HG03045 (cell line): Measurements from ENCODE around the gene BZW1.

Experiments
- ATAC-seq: cut with Tn5 transposase; IDR thresholded peaks from one replicate; pipeline ENCODE4 v1.9.1; 2021; ENCODE audit warnings: mild to moderate bottlenecking, moderate library complexity; ENCODE audit not compliant: unreplicated experiment

Gene BZW1

DNA sequence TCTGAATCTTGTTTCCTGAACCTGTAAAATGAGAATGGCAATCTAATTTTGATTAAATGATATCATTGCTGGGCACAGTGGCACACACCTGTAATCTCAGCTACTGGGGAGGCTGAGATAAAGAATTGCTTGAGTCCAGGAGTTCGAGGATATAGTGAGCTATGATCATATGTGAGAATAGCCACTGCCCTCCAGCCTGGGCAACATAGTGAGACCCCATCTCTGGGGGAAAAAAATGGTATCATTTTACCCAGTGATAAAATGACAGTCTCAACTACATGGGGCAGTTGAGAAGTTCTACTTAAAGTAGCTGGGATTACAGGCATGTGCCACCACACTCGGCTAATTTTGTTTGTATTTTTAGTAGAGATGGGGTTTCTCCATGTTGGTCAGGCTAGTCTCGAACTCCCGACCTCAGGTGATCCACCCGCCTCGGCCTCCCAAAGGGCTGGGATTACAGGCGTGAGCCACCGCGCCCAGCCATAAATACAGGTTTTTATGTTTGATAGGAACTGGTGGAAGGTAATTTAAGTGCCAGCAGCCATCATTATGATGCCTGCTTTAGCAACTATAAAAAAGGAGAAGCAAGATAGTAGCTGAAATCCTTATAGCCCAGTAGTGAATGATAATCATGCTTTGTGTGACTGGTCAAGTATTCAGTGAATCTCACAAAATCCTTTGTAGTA is 17.0 kb downstream of the BZW1 start:
- no peak for ATAC-seq

DNA sequence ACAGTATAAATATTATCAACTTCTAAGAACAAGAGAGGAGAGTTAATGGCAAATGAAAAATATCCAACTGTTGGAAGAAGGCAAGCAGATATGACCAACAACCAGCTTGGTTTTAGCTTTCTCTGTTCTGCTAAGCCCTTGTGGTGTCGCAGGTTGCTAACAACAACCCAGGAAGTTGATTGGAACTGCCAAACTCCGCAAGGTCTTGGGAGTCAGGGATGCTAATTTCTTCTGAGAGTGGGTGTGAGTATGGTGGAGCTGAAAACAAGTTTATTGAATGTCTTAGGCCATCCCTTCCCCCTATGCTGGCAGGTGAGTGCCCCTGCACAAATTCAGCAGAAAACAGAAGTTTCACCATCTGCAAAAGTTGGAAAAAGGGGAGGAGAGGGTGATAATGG is 17.5 kb downstream of the BZW1 start:
- ATAC-seq: no peak

DNA sequence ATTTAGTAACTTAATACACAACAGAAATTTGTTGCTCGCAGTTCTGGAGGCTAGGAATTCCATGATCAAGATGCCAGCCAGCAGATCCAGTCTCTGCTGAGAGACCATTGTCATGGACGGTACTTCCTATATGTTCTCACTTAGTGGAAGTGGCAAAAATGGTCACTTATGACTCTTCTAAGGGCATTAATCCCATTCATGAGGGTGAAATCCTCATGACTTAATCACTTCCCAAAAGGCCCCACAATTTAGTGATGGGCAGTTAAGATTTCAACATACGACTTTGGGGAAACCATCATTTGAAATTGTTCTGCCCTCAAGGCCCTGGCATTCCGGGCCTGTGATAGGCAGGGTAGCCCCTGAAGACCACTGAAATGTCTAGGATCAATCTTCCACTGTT is 23.0 kb downstream of the BZW1 start:
- no peak for ATAC-seq

DNA sequence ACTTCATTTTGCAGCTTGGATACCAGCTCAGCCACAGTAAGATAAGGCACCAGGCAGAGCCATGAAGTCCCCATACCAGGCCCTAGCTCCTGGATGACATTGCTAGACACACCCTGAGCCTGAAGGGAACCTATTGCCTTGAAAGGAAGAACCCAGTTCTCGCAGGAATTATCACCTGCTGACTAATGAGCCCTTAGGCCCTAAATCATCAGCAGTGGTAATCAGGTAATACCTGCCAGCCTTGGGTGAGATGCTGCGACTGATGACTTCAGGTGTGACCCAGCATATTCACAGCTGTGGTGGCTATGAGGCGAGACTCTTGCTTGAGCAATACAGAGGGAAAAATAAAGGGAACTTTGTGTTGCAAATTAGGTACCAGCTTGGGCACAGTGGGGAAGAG is 27.8 kb downstream of the BZW1 start:
- no peak for ATAC-seq

DNA sequence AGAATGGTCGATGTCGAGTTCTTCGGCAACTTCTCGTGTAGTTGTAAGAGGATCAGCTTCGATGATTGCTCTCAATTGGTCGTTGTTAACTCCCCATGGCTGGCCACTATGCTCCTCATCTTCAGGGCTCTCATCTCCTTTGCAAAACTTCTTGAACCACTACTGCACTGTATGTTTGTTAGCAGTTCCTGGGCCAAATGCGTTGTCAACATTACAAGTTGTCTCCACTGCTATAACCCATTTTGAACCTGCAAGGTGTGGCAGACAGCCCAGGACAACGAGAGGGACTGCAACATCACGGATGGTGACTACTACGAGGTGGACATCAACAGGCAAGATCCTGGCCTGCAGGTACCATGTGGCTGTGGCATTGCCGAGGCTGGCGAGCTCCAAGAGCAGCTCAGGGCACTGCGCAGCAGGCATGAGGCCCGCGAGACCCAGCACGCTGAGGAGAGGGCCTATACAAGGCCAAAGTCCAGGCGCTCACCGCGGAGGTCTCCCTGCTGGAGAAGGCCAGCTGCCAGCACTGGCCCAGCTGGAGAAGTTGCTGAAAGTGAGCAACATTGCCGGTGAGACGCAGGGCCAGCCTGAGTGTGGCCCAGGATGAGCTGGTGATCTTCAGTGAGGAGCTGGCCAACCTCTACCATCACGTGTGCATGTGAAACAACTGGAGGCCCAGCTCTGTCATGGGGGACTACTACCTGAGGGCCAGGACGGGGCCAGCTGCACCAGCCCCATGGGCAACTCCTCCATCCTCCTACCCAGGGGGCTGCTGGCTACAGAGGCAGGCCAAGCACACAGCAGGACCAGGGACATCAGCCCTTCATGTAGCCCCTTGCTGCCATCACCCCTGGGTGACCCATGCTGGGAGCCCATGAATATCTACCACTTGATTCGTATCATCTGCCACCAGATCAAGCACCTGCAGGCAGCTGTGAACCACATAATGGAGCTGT is 32.6 kb downstream of the BZW1 start:
- ATAC-seq: no peak

DNA sequence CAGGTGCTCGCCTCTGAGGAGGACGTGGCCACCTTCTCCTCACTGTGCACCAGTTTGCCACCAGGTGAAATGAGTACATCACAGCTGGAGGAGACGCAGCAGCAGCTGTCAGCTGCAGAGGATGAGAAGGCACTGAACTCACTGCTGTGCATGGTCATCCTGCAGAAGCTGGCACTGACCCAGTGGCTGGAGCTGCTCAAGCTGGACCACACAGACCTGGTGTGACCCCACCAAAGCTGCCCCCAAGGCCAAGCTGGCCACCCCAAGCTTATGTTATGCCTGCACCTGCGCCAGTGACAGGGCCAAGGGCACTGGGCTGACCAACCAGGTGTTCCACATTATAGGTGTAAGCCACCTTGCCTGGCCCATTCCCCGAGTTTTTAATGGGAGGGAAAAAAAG is 33.5 kb downstream of the BZW1 start:
- no peak for ATAC-seq

DNA sequence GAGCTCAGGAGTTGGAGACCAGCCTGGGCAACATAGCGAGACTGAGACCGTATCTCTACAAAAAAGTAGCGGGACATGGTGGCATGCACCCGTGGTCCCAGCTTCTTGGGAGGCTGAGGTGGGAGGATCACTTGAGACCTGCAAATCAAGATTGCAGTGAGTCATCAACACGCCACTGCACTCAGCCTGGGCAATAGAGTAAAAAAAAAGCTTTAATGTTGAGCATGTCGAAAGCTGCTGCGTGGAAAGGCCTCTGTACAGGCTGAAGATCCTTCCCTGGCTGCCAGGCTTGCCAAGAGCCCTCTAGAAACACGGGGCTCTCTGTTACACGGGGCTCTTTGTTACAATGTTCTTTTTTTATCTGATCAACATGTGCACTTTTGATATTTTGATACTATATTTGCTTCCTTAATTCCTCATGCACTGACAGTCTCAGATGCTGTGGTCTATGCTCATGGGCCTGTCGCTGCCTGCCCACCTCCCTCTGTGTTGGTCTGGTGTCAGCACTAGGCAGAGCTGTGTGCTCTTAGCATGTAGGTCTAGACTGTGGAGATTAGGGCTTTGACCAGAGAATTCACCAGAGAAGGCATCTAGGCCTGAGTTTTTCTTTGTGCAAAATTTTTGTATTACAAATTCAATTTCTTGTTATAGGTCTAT is 34.1 kb downstream of the BZW1 start:
- ATAC-seq: no peak

DNA sequence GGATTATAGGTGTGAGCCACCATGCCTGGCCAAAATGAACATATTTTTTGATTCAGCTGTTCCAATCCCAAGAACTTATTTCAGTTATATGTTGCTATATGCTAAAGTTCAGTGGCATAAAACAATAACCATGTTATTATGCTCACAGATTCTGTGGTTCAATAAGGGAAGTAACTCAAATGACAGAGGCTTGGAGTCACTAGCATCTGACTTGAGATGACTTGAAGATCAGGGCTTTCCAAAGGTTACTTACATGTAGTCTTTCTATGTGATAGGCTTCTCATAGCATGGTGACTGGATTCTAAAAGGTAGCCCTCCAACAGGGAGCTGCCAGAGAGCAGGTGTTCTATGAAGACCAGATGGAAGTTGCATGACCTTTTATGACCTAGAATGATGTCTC is 35.6 kb downstream of the BZW1 start:
- no peak for ATAC-seq

DNA sequence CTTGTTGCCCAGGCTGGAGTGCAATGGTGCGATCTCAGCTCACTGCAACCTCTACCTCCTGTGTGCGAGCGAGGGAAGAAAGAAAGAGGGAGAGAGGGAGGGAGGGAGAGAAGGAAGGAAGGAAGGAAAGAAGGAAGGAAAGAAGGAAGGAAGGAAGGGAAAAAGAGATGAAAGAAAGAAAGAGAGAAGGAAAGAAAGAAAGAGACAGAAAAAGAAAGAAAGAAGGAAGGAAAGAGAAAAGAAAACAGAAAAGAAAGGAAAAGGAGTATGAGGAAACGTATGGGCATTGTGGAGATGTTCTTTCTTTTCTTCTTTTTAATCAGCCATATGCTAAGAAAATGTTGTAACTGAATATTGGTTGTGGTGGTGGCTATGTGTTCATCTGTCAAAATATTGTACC is 36.2 kb downstream of the BZW1 start:
- ATAC-seq: no peak

DNA sequence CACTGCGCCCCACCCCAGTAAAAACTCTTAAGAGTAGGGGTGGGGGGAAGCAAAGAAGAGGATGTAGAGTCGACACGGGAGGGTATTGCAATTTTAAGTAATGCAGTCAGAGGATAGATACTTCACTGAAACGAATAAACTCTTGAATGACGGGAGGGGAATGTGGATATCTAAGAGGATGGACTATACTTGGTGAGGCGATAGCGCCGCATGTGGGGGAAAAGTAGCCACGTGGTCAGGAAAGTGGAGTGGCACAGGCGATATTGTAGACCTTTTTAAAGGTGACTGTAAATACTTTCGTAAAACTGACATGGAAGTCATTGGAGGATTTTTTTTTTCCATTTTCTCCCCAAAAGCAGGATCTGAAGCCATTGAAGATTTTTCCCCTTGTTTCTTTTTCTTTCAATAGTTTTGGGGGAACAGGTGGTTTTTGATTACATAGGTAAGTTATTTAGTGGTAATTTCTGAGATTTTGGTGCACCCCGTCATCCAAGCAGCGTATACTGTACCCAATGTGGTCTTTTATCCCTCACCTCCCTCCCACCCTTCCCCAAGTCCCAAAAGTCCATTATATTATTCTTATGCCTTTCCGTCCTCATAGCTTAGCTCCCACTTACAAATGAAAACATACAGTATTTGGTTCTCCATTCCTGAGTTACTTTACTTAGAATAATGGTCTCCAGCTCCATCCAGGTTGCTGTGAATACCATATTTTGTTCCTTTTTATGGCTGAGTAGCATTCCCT is 39.0 kb downstream of the BZW1 start:
- no peak for ATAC-seq

DNA sequence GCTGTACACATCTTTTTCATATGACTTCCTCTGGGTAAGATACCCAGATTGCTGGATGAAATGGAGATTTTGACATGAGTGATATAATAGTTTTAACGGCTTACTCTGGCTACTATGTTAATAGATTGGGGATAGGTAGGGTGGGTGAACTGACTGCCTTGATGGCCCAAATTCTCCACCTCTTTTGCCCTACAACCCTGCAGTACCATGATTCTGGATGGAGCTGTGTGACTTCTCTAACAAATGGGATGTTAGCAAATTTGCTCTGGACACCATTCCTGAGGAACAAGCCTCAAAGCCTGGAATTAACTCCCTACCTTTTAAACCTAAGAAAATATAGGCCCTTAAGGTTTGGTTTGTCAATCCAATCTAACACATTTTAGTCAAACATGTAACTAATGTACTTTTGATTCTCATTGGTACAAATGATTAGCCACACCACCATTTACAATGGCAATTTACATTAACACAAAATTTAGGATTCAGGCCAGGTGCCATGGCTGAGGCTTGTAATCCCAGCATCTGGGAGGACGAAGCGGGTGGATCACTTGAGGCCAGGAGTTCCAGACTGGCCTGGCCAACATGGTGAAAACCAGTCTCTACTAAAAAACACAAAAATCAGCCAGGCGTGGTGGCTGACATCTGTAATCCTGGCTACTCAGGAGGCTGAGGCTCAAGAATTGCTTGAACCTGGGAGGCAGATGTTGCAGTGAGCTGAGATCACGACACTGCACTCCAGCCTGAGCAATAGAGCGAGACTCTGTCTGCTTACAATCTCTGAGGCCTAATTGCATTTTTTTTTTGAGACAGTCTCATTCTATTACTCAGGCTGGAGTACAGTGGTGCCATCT is 39.9 kb downstream of the BZW1 start:
- no peak for ATAC-seq

DNA sequence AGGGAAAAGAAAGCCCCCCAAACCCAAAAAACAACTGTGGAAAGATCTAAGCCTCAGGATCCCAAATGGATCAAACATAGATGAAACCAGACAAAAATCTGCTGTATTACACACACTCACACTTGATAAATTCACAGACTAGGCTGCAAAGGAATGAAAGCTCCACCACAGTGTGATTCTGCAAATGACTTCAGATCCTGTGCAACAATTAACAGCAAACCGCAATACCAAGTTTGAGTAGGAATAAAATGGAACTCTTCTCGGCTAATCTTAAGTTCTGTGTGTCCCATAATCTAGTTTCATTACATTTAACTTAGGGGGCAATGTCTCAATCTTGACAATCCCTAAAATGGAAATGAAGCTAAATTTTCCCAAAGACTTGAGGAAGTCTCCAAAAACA is 40.9 kb downstream of the BZW1 start:
- no peak for ATAC-seq

DNA sequence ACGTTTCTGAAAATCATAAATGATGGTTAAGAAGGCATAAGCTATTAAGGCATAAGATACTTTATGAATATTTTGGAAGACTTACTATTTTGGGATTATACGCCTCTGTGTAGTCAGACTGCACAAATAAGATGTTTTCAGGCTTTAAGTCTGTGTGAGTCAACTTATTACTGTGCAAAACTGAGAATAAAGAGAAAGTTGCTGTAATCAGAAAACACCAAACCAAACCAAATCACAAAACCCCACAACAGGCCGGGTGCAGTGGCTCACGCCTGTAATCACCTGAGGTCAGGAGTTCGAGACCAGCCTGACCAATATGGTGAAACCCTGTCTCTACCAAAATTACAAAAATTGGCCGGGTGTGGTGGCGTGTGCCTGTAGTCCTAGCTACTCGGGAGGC is 45.1 kb downstream of the BZW1 start:
- no peak for ATAC-seq

DNA sequence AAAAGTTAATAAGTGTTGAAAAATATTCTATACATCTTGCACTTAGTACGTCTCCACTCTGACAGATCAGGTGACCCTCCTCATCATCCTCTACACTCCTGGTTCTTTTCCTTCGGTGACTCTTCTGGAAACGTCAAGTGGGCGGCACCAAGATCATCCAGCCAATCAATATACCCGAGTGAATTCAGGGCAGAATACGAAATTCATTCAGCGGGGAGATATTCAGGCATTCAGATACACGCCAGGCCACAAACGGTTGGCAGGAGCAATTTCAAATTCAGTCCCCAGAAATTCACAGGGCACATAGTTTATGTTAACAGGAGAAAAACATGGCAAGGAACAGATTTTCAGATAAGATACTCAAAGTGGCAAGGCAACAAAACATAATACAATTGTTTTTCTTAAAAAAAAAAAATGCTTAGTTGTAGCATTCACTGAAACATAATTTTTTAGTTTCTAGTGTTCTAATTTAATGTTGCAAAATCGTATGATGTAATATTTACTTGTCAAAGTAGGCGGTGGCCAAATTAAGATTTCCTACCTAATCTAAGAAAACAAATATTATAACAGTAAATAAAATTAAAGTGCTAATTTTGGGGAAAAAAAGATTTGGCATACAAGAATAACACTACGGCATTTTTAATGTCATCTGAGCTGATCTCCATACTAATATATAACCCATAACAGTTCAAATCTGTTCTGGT is 48.5 kb downstream of the BZW1 start:
- ATAC-seq: no peak

DNA sequence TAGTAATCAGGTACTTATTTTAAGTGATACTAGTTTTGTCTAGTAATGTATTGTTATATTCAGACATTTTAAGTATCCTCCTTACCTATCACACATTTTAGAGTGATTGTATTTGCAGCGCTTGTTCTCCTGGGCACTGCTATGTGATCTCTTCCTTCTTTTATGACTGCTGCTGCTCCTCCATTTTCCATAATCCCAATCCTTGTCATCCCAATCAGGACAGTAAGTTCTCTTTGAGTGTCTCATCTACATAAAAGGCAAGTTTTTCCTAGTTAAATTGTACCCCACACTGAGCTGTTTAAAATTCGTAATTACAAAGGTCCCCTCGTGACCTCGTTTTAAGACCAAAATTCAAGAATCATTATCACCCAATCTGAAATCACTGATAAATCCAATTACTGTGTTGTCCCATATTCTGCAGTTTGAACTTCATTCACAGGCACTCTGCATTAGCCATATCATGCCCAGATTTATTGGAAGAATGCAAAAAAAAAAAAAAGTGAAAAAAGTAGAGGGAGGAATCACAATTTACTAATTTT is 50.0 kb downstream of the BZW1 start:
- ATAC-seq: no peak

DNA sequence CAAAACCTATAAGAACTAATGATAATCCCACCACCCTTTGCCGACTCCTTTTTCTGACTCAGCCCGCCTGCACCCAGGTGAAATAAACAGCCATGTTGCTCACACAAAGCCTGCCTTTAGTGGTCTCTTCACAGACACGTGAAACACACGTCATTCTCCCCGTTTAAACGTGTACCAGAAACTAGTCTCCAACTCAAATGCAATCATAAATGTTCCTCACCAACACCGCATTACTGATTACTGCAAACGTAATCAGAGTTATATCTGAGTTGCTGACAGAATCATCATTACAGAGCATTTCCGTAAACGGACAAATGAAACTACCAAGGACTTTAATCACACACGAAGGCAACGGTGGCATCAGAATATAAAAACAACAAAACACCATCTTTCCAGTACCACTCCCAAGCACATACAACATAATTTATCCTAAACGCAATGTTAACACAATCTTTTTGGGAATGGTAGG is 50.9 kb downstream of the BZW1 start:
- no peak for ATAC-seq

DNA sequence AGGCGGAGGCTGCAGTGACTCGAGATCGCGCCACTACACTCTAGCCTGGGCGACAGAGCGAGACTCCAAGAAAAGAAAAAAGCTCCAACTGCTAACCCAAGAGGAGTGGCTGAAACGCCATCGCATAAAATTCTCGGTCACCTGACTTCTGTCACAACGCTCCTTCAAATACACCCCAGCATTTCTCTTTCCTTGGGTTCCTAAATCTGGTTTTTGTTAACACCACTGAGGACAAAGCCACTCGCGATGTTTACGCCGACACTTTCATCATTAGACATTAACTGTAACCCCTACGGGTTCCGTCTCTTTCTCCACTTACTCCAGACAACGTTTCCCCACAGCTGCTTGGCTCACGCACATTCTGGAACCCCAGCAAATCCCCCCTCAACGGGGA is 52.1 kb downstream of the BZW1 start:
- ATAC-seq: peak; percentile 18

DNA sequence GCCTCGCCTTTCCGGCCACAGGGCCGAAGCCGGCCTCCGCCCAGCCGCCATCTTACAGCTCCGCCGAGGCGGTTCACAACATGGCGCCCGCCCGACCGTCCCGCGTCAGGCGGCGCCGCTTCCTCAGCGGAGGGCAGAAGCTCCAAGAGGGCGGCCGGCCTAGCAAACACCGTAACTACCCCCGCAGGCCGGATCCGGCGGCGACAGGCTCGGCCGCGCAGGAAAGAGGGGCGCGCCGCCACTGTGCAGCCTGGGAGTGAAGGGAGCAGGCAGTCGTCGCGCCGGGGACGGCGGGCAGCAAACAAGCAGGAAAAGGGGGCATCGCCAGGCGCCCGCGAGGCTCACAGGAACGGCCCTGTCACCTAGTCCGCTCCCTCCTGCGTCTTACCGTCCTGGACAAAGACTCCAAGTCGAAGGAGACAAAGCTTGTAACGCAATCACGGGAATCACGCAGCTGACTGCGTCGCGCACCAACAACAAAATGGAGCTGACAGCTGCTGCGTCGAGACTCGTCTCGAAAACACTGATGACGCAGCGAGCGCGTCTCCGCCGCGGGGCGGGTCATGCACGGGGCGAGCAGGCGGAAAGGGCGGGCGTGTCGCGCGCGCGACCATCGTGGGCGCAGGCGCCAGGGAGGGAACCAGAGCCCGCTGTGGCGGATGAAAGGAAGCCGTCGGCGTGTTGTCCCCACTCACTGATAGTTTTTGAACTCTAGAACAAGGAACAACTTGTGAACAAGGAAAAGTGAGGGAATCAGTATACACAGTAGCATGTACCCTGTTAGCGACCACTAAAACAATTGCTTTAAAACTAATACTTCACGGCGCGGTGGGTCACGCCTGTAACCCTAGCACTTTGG is 52.7 kb downstream of the BZW1 start, which contains the start of gene CLK1:
Gene CLK1, minus strand, starts transcription at position 483 of the 859 bp plus-strand sequence. CDS start 2,796 bp downstream, outside the sequence.
- ATAC-seq: peak; percentile 81
